ENCODE data around the gene SGSH.
"Not testable (repeated sequence)": the region's sequence is repeated elsewhere in the genome, so short reads cannot be mapped to it uniquely, and the experiment has no call there.

Gene SGSH

GRCh38 chr17:80220054-80220735, at the start of gene SGSH, which contains the start of gene SLC26A11:
TSS of gene SGSH (minus strand) at chr17:80220333. CDS start at chr17:80220313, 20 bp downstream.
TSS of gene SLC26A11 (plus strand) at chr17:80220427. CDS start at chr17:80221561, 1,134 bp downstream.
- no peak for DNase-seq (ENCODE audit: low read depth, low spot score)

GRCh38 chr17:80269405-80269807, 49.3 kb upstream of the SGSH start:
- DNase-seq (ENCODE audit: low read depth, low spot score), result no peak
- no peak overlapping the region for H3K27ac ChIP-seq

More at GRCh38 chr17:80220054-80220735, at the start of gene SGSH, which contains the start of gene SLC26A11:
- H3K27ac ChIP-seq, result peak within 1 kb of the TSS; percentile 45

- H3K27ac ChIP-seq, result no peak overlapping the region
- no peak for DNase-seq (ENCODE audit: low read depth, low spot score)
Observed at GRCh38 chr17:80268427-80268826, 48.3 kb upstream of the SGSH start.

GRCh38 chr17:80267391-80267790, 47.3 kb upstream of the SGSH start:
- H3K27ac ChIP-seq, result no peak overlapping the region
- DNase-seq (ENCODE audit: low read depth, low spot score), result no peak

GRCh38 chr17:80265205-80266068, 45.3 kb upstream of the SGSH start:
- H3K27ac ChIP-seq, result no peak overlapping the region
- DNase-seq (ENCODE audit: low read depth, low spot score), result no peak

- no peak overlapping the region for H3K27ac ChIP-seq
- DNase-seq (ENCODE audit: low read depth, low spot score), result no peak
Observed at GRCh38 chr17:80264205-80265075, 44.3 kb upstream of the SGSH start.

- DNase-seq (ENCODE audit: low read depth, low spot score), result peak; percentile 44
- H3K27ac ChIP-seq, result no peak overlapping the region
Observed at GRCh38 chr17:80263253-80264204, 43.4 kb upstream of the SGSH start.

- H3K27ac ChIP-seq, result peak overlapping the region; percentile 95
- DNase-seq (ENCODE audit: low read depth, low spot score), result no peak
Observed at GRCh38 chr17:80262775-80263244, 42.7 kb upstream of the SGSH start.

- DNase-seq (ENCODE audit: low read depth, low spot score), result no peak
- H3K27ac ChIP-seq, result peak overlapping the region; percentile 95
Observed at GRCh38 chr17:80262291-80262690, 42.2 kb upstream of the SGSH start.

GRCh38 chr17:80261895-80262279, 41.8 kb upstream of the SGSH start:
- no peak for DNase-seq (ENCODE audit: low read depth, low spot score)
- peak overlapping the region; percentile 95 for H3K27ac ChIP-seq

GRCh38 chr17:80261159-80261894, 41.2 kb upstream of the SGSH start:
- no peak for DNase-seq (ENCODE audit: low read depth, low spot score)
- peak overlapping the region; percentile 95 for H3K27ac ChIP-seq

- DNase-seq (ENCODE audit: low read depth, low spot score), result no peak
Observed at GRCh38 chr17:80260791-80261158, 40.6 kb upstream of the SGSH start, which contains the start of gene RNF213. TSS of gene RNF213 (plus strand) at chr17:80260852. CDS start at chr17:80263682, 2,830 bp downstream.

GRCh38 chr17:80260069-80260535, 40.0 kb upstream of the SGSH start:
- no peak for DNase-seq (ENCODE audit: low read depth, low spot score)

More at GRCh38 chr17:80260791-80261158, 40.6 kb upstream of the SGSH start, which contains the start of gene RNF213:
- H3K27ac ChIP-seq, result peak within 1 kb of the TSS; percentile 95

GRCh38 chr17:80259457-80260068, 39.4 kb upstream of the SGSH start:
- no peak for DNase-seq (ENCODE audit: low read depth, low spot score)
- H3K27ac ChIP-seq, result peak overlapping the region; percentile 95

More at GRCh38 chr17:80260069-80260535, 40.0 kb upstream of the SGSH start:
- H3K27ac ChIP-seq, result peak overlapping the region; percentile 95

- not testable (repeated sequence) for DNase-seq (ENCODE audit: low read depth, low spot score)
- peak overlapping the region; percentile 7 for H3K27ac ChIP-seq
Observed at GRCh38 chr17:80258296-80258695, 38.2 kb upstream of the SGSH start.

- DNase-seq (ENCODE audit: low read depth, low spot score), result no peak
- H3K27ac ChIP-seq, result peak overlapping the region; percentile 7
Observed at GRCh38 chr17:80257716-80258213, 37.6 kb upstream of the SGSH start.

GRCh38 chr17:80256034-80256350, 35.9 kb upstream of the SGSH start:
- DNase-seq (ENCODE audit: low read depth, low spot score), result no peak
- peak overlapping the region; percentile 86 for H3K27ac ChIP-seq
